Right atrium auricular region (tissue), 2 donors: ENCODE data around the gene ZNF423. TPM values are rescaled to one million over a fixed set of nuclear protein-coding genes. Genes with fewer than 3 reads are reported as not detected.

ENCODE experiments used
- DNase-seq: peaks from one replicate; pipeline ENCODE4 v3.0.0-alpha.2; 2019; ENCODE audit warnings: low spot score
- H3K27ac ChIP-seq, 2 donors: fragments of 200-600 bp; sonication (generic); 1 replicate in 1 of 2; 2 replicates in 1 of 2; pipeline ENCODE4 v1.5.1; 2016 to 2019
- H3K27me3 ChIP-seq, 2 donors: fragments of 200-600 bp; sonication (generic); one replicate each; pipeline versions ENCODE4 v1.5.1 to v1.6.0; 2017 to 2019
- H3K36me3 ChIP-seq: fragments of 200-600 bp; sonication (generic); one replicate; pipeline ENCODE4 v1.5.1; 2016
- H3K4me1 ChIP-seq, 2 donors: fragments of 200-600 bp; sonication (generic); one replicate each; pipeline versions ENCODE4 v1.5.1 to v1.6.0; 2017 to 2019
- H3K4me3 ChIP-seq, 2 donors: fragments of 200-600 bp; sonication (generic); 1 replicate in 1 of 2; 2 replicates in 1 of 2; pipeline ENCODE4 v1.5.1; 2017 to 2019; ENCODE audit warnings: mild to moderate bottlenecking in 1 of 2, moderate library complexity in 1 of 2
- H3K9me3 ChIP-seq, 2 donors: fragments of 200-600 bp; sonication (generic); one replicate each; pipeline ENCODE4 v1.5.1; 2019
- CTCF ChIP-seq, 2 donors: fragments of 200-600 bp; sonication (generic); IDR thresholded peaks; one replicate each; pipeline ENCODE4 v1.5.1; 2019; ENCODE audit warnings: antibody characterized with exemption in 2 of 2
- total RNA-seq, 2 donors: library from RNA; depleted of rRNA; stranded (reverse); fragments of >200 nt; gene quantifications; one replicate each; pipeline ENCODE4 v1.1.0, GENCODE V29; 2016

ZNF423 gene
- total RNA-seq, 2 donors from 2014 or later = 8.5 to 10.7 TPM

- no peak for DNase-seq
- no peak for TF ChIP-seq CTCF (IDR thresholded peaks at IDR 0.05)
- no peaks in the 10 kb centered on the region for H3K27me3 ChIP-seq
- no peaks in the 10 kb centered on the region for H3K9me3 ChIP-seq
- no peaks in the 10 kb centered on the region for H3K36me3 ChIP-seq
- H3K4me1 ChIP-seq = peaks cover 0 to 15% of the 10 kb centered on the region in 2 donors
- H3K4me3 ChIP-seq = no peak overlapping the region
- H3K27ac ChIP-seq = no peak overlapping the region
Measured at GRCh38 chr16:49488740-49489525, 367.0 kb downstream of the ZNF423 start.

GRCh38 chr16:49488336-49488735, 367.6 kb downstream of the ZNF423 start:
- peaks cover 0 to 18% of the 10 kb centered on the region in 2 donors for H3K4me1 ChIP-seq
- H3K36me3 ChIP-seq = no peaks in the 10 kb centered on the region
- H3K27me3 ChIP-seq = no peaks in the 10 kb centered on the region
- H3K9me3 ChIP-seq = no peaks in the 10 kb centered on the region
- TF ChIP-seq CTCF (IDR thresholded peaks at IDR 0.05) = no peak
- no peak overlapping the region for H3K27ac ChIP-seq
- no peak for DNase-seq
- no peak overlapping the region for H3K4me3 ChIP-seq

- DNase-seq = no peak
- Histone ChIP-seq H3K27me3 (no peaks in the 10 kb centered on the region), H3K9me3 (no peaks in the 10 kb centered on the region), H3K27ac (no peak overlapping the region), H3K4me3 (no peak overlapping the region), H3K4me1 (peaks cover 0 to 18% of the 10 kb centered on the region in 2 donors), H3K36me3 (no peaks in the 10 kb centered on the region)
- no peak for TF ChIP-seq CTCF (IDR thresholded peaks at IDR 0.05)
Measured at GRCh38 chr16:49487746-49488145, 368.2 kb downstream of the ZNF423 start.

GRCh38 chr16:49486400-49486799, 369.5 kb downstream of the ZNF423 start:
- no peak overlapping the region for H3K27ac ChIP-seq
- TF ChIP-seq CTCF (IDR thresholded peaks at IDR 0.05) = no peak
- no peak overlapping the region for H3K4me3 ChIP-seq
- no peak for DNase-seq
- H3K4me1 ChIP-seq = peaks cover 0 to 7% of the 10 kb centered on the region in 2 donors
- no peaks in the 10 kb centered on the region for H3K27me3 ChIP-seq
- H3K36me3 ChIP-seq = no peaks in the 10 kb centered on the region
- H3K9me3 ChIP-seq = no peaks in the 10 kb centered on the region

GRCh38 chr16:49485663-49486062, 370.2 kb downstream of the ZNF423 start:
- no peak overlapping the region for H3K4me3 ChIP-seq
- no peaks in the 10 kb centered on the region for H3K27me3 ChIP-seq
- no peak for TF ChIP-seq CTCF (IDR thresholded peaks at IDR 0.05)
- DNase-seq = no peak
- no peaks in the 10 kb centered on the region for H3K36me3 ChIP-seq
- H3K27ac ChIP-seq = no peak overlapping the region
- peaks cover 0 to 7% of the 10 kb centered on the region in 2 donors for H3K4me1 ChIP-seq
- no peaks in the 10 kb centered on the region for H3K9me3 ChIP-seq

GRCh38 chr16:49484936-49485335, 371.0 kb downstream of the ZNF423 start:
- peak overlapping the region in 1 of 2 donors; percentile 36 for H3K4me3 ChIP-seq
- peak overlapping the region in 1 of 2 donors; percentile 50 for H3K27ac ChIP-seq
- H3K9me3 ChIP-seq = no peaks in the 10 kb centered on the region
- no peak for DNase-seq
- peaks cover 0 to 7% of the 10 kb centered on the region in 2 donors for H3K4me1 ChIP-seq
- TF ChIP-seq CTCF (IDR thresholded peaks at IDR 0.05) = no peak
- no peaks in the 10 kb centered on the region for H3K36me3 ChIP-seq
- no peaks in the 10 kb centered on the region for H3K27me3 ChIP-seq
